Endodermal cell (in vitro differentiated cells): ENCODE results near the gene MYO5A. TPM values are rescaled to one million over a fixed set of nuclear protein-coding genes. Genes with fewer than 3 reads are reported as not detected.

ENCODE experiments used
- DNase-seq: peaks from one replicate; pipeline ENCODE4 v3.0.0-alpha.2; 2017
- H3K27ac ChIP-seq: 2 replicates; pipeline ENCODE4 v1.5.1; 2013; ENCODE audit warnings: mild to moderate bottlenecking, low read depth, low read length, moderate library complexity
- H3K27me3 ChIP-seq: 2 replicates; pipeline ENCODE4 v1.6.1; 2013; ENCODE audit warnings: mild to moderate bottlenecking, low read length, moderate library complexity; ENCODE audit not compliant: insufficient read depth, control insufficient read depth, poor library complexity, severe bottlenecking
- H3K36me3 ChIP-seq: 2 replicates; pipeline ENCODE4 v1.7.0; 2013; ENCODE audit warnings: mild to moderate bottlenecking, low read length, moderate library complexity; ENCODE audit not compliant: control insufficient read depth, insufficient read depth
- H3K4me1 ChIP-seq: one replicate; pipeline ENCODE4 v1.7.0; 2013; ENCODE audit warnings: low read length; ENCODE audit not compliant: control insufficient read depth, insufficient read depth
- H3K4me3 ChIP-seq: 2 replicates; pipeline ENCODE4 v1.5.1; 2013; ENCODE audit warnings: mild to moderate bottlenecking, low read length, moderate library complexity
- H3K9ac ChIP-seq: 2 replicates; pipeline ENCODE4 v1.6.1; 2013; ENCODE audit warnings: mild to moderate bottlenecking, low read length, moderate library complexity; ENCODE audit not compliant: poor library complexity, severe bottlenecking; ENCODE audit errors: extremely low read depth
- H3K9me3 ChIP-seq: 2 replicates; pipeline ENCODE4 v1.6.1; 2013; ENCODE audit warnings: mild to moderate bottlenecking, low read length, moderate library complexity; ENCODE audit not compliant: control insufficient read depth
- H3K27ac Mint-ChIP-seq: 2 replicates; pipeline ENCODE4 v1.8.0; 2020; ENCODE audit warnings: mixed read lengths
- H3K27me3 Mint-ChIP-seq: 2 replicates; pipeline ENCODE4 v1.8.0; 2021; ENCODE audit warnings: mild to moderate bottlenecking, mixed read lengths; ENCODE audit not compliant: insufficient read depth
- H3K36me3 Mint-ChIP-seq: 2 replicates; pipeline ENCODE4 v1.8.0; 2020; ENCODE audit warnings: low read depth, mixed read lengths
- H3K4me1 Mint-ChIP-seq: 2 replicates; pipeline ENCODE4 v1.8.0; 2020; ENCODE audit warnings: mixed read lengths
- H3K4me3 Mint-ChIP-seq: 2 replicates; pipeline ENCODE4 v1.8.0; 2020; ENCODE audit warnings: mild to moderate bottlenecking, moderate library complexity, mixed read lengths
- H3K9me3 Mint-ChIP-seq: 2 replicates; pipeline ENCODE4 v1.8.0; 2020; ENCODE audit warnings: mild to moderate bottlenecking, mixed read lengths
- CTCF ChIP-seq: fragments of 200-600 bp; sonication (generic); conservative IDR thresholded peaks from 2 replicates; pipeline ENCODE4 v1.5.0; 2021; ENCODE audit warnings: antibody characterized with exemption, mild to moderate bottlenecking
- WGBS, 2 experiments: methylation state at CpG; one replicate each; pipeline versions ENCODE4 v1.1.5 to v1.1.7; 2013; ENCODE audit warnings: missing lambda C conversion rate in 2 of 2, mixed read lengths in 1 of 2; ENCODE audit not compliant: insufficient coverage in 1 of 2, insufficient read length in 1 of 2; 5-methylcytosine and 5-hydroxymethylcytosine counted together
- total RNA-seq, 2 donors: library from RNA; stranded (reverse); fragmentation: NEBNext Ultra II Directional in 1 of 2; extraction: Animal tissue kit (Norgen Biotek cat#: 25700) in 1 of 2; gene quantifications; 2 replicates in 1 of 2; 3 replicates in 1 of 2; pipeline ENCODE4 v1.2.1, GENCODE V29; 2021

The MYO5A gene
- total RNA-seq, 2 donors from 2014 or later: 10.0 to 13.1 TPM

- Histone ChIP-seq H3K4me1 (no peaks in the 10 kb centered on the region), H3K27ac (no peak overlapping the region), H3K36me3 (no peaks in the 10 kb centered on the region), H3K4me3 (no peak overlapping the region), H3K27me3 (no peaks in the 10 kb centered on the region), H3K9me3 (no peaks in the 10 kb centered on the region), H3K9ac (no peak overlapping the region)
- Mint-ChIP-seq H3K36me3 (no peaks in the 10 kb centered on the region), H3K4me3 (no peak overlapping the region), H3K9me3 (no peaks in the 10 kb centered on the region), H3K27ac (no peak overlapping the region), H3K4me1 (peaks cover 5% of the 10 kb centered on the region), H3K27me3 (no peaks in the 10 kb centered on the region)
- no peak for DNase-seq
- no peak for TF ChIP-seq CTCF
These were observed 8.3 kb downstream of the MYO5A start for GRCh38 chr15:52520421-52520820.

GRCh38 chr15:52518487-52519371, 10.0 kb downstream of the MYO5A start:
- no peaks in the 10 kb centered on the region for H3K36me3 Mint-ChIP-seq
- 79 to 93% methylated on average over 6 to 8 of the region's 8 CpGs for WGBS, 2 experiments
- no peak for TF ChIP-seq CTCF
- Histone ChIP-seq H3K27ac (no peak overlapping the region), H3K9me3 (no peaks in the 10 kb centered on the region), H3K27me3 (no peaks in the 10 kb centered on the region), H3K4me1 (no peaks in the 10 kb centered on the region), H3K4me3 (no peak overlapping the region), H3K36me3 (no peaks in the 10 kb centered on the region), H3K9ac (no peak overlapping the region)
- H3K9me3 Mint-ChIP-seq: no peaks in the 10 kb centered on the region
- no peaks in the 10 kb centered on the region for H3K27me3 Mint-ChIP-seq
- DNase-seq: no peak
- H3K27ac Mint-ChIP-seq: no peak overlapping the region
- no peak overlapping the region for H3K4me3 Mint-ChIP-seq
- peaks cover 5% of the 10 kb centered on the region for H3K4me1 Mint-ChIP-seq

GRCh38 chr15:52517014-52517413, 11.7 kb downstream of the MYO5A start:
- Histone ChIP-seq H3K9ac (no peak overlapping the region), H3K27me3 (no peaks in the 10 kb centered on the region), H3K36me3 (no peaks in the 10 kb centered on the region), H3K27ac (no peak overlapping the region), H3K9me3 (no peaks in the 10 kb centered on the region), H3K4me1 (no peaks in the 10 kb centered on the region), H3K4me3 (no peak overlapping the region)
- no peaks in the 10 kb centered on the region for H3K9me3 Mint-ChIP-seq
- no peak overlapping the region for H3K27ac Mint-ChIP-seq
- no peak for DNase-seq
- H3K4me1 Mint-ChIP-seq: no peaks in the 10 kb centered on the region
- H3K27me3 Mint-ChIP-seq: no peaks in the 10 kb centered on the region
- WGBS, 2 experiments: 85 to 100% methylated on average over 1 of the region's 1 CpG
- no peaks in the 10 kb centered on the region for H3K36me3 Mint-ChIP-seq
- no peak for TF ChIP-seq CTCF
- H3K4me3 Mint-ChIP-seq: no peak overlapping the region
